GM12878 (cell line): Measurements from ENCODE around the gene PKD1L1. TPM values are rescaled to one million over a fixed set of nuclear protein-coding genes. Genes with fewer than 3 reads are reported as not detected.

Experiments
- ATAC-seq: fragments of 200-7000 bp; cut with Tn5 transposase; 3 replicates; pipeline ENCODE4 v1.9.1; 2020; ENCODE audit warnings: mild to moderate bottlenecking, moderate library complexity
- BruUV-seq: library from RNA; stranded (reverse); fragments of 400-500 nt; replicated peaks from 2 replicates; lab custom pipeline; 2021; lab: Mats Ljungman, UMichigan
- CTCF ChIA-PET: fragments of 300-600 bp; sonication (Branson Sonifier 250); formaldehyde crosslinking; extraction: SDS; loops from one replicate; lab custom pipeline; 2021; ENCODE audit warnings: inconsistent platforms; lab: Yijun Ruan, JAX
- POLR2A ChIA-PET: fragments of 350-600 bp; formaldehyde crosslinking; extraction: SDS; loops from one replicate; lab custom pipeline; 2021; ENCODE audit warnings: inconsistent platforms; lab: Charles Lee
- RAD21 ChIA-PET: fragments of 300-600 bp; sonication (Branson Sonifier 250); formaldehyde crosslinking; loops from one replicate; lab custom pipeline; 2023; ENCODE audit warnings: antibody characterized with exemption; ENCODE audit not compliant: unreplicated experiment; lab: Charles Lee
- SMC1A ChIA-PET: fragments of 300-600 bp; sonication (Branson Sonifier 250); formaldehyde crosslinking; loops from one replicate; lab custom pipeline; 2023; ENCODE audit not compliant: unreplicated experiment, uncharacterized antibody; lab: Charles Lee
- DNase-seq: peaks from one replicate; pipeline ENCODE4 v3.0.0-alpha.2; 2011; ENCODE audit warnings: low read depth, low spot score
- FAIRE-seq: peaks from 3 replicates; lab custom pipeline; 2011; peaks lifted over from hg19 to GRCh38; lab: Jason Lieb, UNC
- H2AFZ ChIP-seq: 2 replicates; pipeline ENCODE4 v1.6.0; 2011; ENCODE audit warnings: low read depth, low read length, control low read depth; ENCODE audit not compliant: control insufficient read depth
- H3K27ac ChIP-seq: 2 replicates; pipeline ENCODE4 v1.5.1; 2011; ENCODE audit warnings: control low read depth; ENCODE audit not compliant: control insufficient read depth, insufficient read depth
- H3K27me3 ChIP-seq, 2 experiments: replicated peaks in 1 of 2; 2 replicates each; pipeline versions ENCODE4 v1.6.0 to v1.6.1; 2011; ENCODE audit warnings: low read length in 1 of 2; ENCODE audit not compliant: control insufficient read depth in 2 of 2, insufficient read depth in 2 of 2
- H3K36me3 ChIP-seq, 2 experiments: 2 replicates each; pipeline ENCODE4 v1.5.1; 2011; ENCODE audit warnings: low read length in 1 of 2; ENCODE audit not compliant: control insufficient read depth in 2 of 2, insufficient read depth in 2 of 2
- H3K4me1 ChIP-seq: 2 replicates; pipeline ENCODE4 v1.6.1; 2011; ENCODE audit warnings: mild to moderate bottlenecking, low read length, moderate library complexity, mixed read lengths; ENCODE audit not compliant: control insufficient read depth, insufficient read depth
- H3K4me2 ChIP-seq: 2 replicates; pipeline ENCODE4 v1.6.0; 2011; ENCODE audit warnings: control low read depth; ENCODE audit not compliant: control insufficient read depth, insufficient read depth
- H3K4me3 ChIP-seq: fragments of 200-600 bp; sonication (generic); 2 replicates; pipeline ENCODE4 v1.5.1; 2016
- H3K79me2 ChIP-seq: 2 replicates; pipeline ENCODE4 v1.6.0; 2011; ENCODE audit warnings: low read length; ENCODE audit not compliant: control insufficient read depth, insufficient read depth
- H3K9ac ChIP-seq: 2 replicates; pipeline ENCODE4 v1.8.0; 2011; ENCODE audit warnings: low read length, control low read depth, mixed read lengths; ENCODE audit not compliant: control insufficient read depth, insufficient read depth
- H3K9me3 ChIP-seq: replicated peaks from 3 replicates; pipeline ENCODE4 v1.5.1; 2011; ENCODE audit warnings: mild to moderate bottlenecking, low read length; ENCODE audit not compliant: control insufficient read depth, insufficient read depth
- H4K20me1 ChIP-seq: 2 replicates; pipeline ENCODE4 v1.6.0; 2011; ENCODE audit not compliant: control insufficient read depth, insufficient read depth
- CBX5 ChIP-seq: sonication (generic); IDR thresholded peaks from 2 replicates; pipeline ENCODE4 v1.6.1; 2016; ENCODE audit warnings: low read depth, moderate library complexity, mild to moderate bottlenecking, inconsistent platforms
- EED ChIP-seq: sonication (generic); IDR thresholded peaks from 2 replicates; pipeline ENCODE4 v1.6.1; 2016; ENCODE audit warnings: antibody characterized with exemption, low read depth
- EZH2 ChIP-seq: IDR thresholded peaks from 2 replicates; pipeline ENCODE4 v1.6.1; 2012; ENCODE audit warnings: low read depth, mild to moderate bottlenecking, control low read depth, inconsistent platforms, low read length, borderline replicate concordance; ENCODE audit not compliant: control insufficient read depth
- FOXK2 ChIP-seq: fragments of 450-650 bp; IDR thresholded peaks from 2 replicates; pipeline ENCODE4 v1.6.1; 2017; ENCODE audit warnings: mild to moderate bottlenecking, moderate library complexity
- HDGF ChIP-seq: fragments of 450-650 bp; IDR thresholded peaks from 2 replicates; pipeline ENCODE4 v1.6.1; 2016; ENCODE audit warnings: antibody characterized with exemption
- IRF5 ChIP-seq: fragments of 450-650 bp; IDR thresholded peaks from 2 replicates; pipeline ENCODE4 v1.6.1; 2017; ENCODE audit warnings: borderline replicate concordance
- KAT2A ChIP-seq: conservative IDR thresholded peaks from 2 replicates; pipeline ENCODE4 v1.6.1; 2011; ENCODE audit warnings: low read depth, low read length; ENCODE audit not compliant: control insufficient read depth
- NBN ChIP-seq: fragments of 450-650 bp; IDR thresholded peaks from 2 replicates; pipeline ENCODE4 v1.6.1; 2016
- PAX5 ChIP-seq: IDR thresholded peaks from 2 replicates; pipeline ENCODE4 v1.6.1; 2011; ENCODE audit warnings: low read depth, low read length, borderline replicate concordance
- RB1 ChIP-seq: fragments of 450-650 bp; formaldehyde crosslinking; IDR thresholded peaks from 2 replicates; pipeline ENCODE4 v1.6.1; 2017; ENCODE audit warnings: mild to moderate bottlenecking, borderline replicate concordance
- RELB ChIP-seq: fragments of 450-650 bp; IDR thresholded peaks from 2 replicates; pipeline ENCODE4 v1.6.1; 2017; ENCODE audit warnings: low read depth, mild to moderate bottlenecking, moderate library complexity
- RFX5 ChIP-seq: IDR thresholded peaks from 2 replicates; pipeline ENCODE4 v1.6.1; 2011; ENCODE audit warnings: low read depth, low read length, improper control_type of control experiment
- SMARCA5 ChIP-seq: fragments of 450-650 bp; IDR thresholded peaks from 2 replicates; pipeline ENCODE4 v1.6.1; 2017; ENCODE audit warnings: mild to moderate bottlenecking
- TCF12 ChIP-seq: IDR thresholded peaks from 2 replicates; pipeline ENCODE4 v1.6.1; 2011; ENCODE audit warnings: low read depth, mild to moderate bottlenecking, low read length
- YBX1 ChIP-seq: fragments of 450-650 bp; IDR thresholded peaks from 2 replicates; pipeline ENCODE4 v1.6.1; 2016; ENCODE audit warnings: antibody characterized with exemption
- ZNF24 ChIP-seq: fragments of 450-650 bp; IDR thresholded peaks from 2 replicates; pipeline ENCODE4 v1.6.1; 2017; ENCODE audit warnings: antibody characterized with exemption, mild to moderate bottlenecking
- WGBS: methylation state at CpG from one replicate; pipeline ENCODE4 v1.1.6; 2016; ENCODE audit warnings: low lambda C conversion rate; ENCODE audit not compliant: insufficient replicate concordance, insufficient coverage; ENCODE audit errors: missing lambda C conversion rate; 5-methylcytosine and 5-hydroxymethylcytosine counted together
- in situ Hi-C: fragments of 300-500 bp; cut with MboI; formaldehyde crosslinking; loops from 9 replicates; pipeline ENCODE4 v1.14.3; 2018; ENCODE audit warnings: mixed read lengths
- intact Hi-C: fragments of 100-400 bp; cut with micrococcal nuclease; formaldehyde crosslinking; loops from one replicate; pipeline ENCODE4 v1.14.2; 2022; ENCODE audit not compliant: unreplicated experiment
- polyA plus RNA-seq, 11 experiments: library from polyadenylated mRNA; depleted of rRNA in 4 of 11; unstranded in 6 of 11; stranded (reverse) in 5 of 11; fragments of >200 nt; fragmentation: Nextera tagmentation in 4 of 11; fragmentation: Illumina TruSeq in 1 of 11; extraction: Ambion mirVana in 4 of 11; extraction: Trizol in 1 of 11; gene quantifications; 1 replicate in 1 of 11; 2 replicates in 10 of 11; pipeline versions ENCODE4 v1.2.1 to v1.2.3, GENCODE V29; 2011 to 2016; ENCODE audit warnings: inconsistent platforms in 2 of 11, missing spikeins in 2 of 11, low read depth in 1 of 11
- total RNA-seq, 4 experiments: library from RNA; depleted of rRNA in 3 of 4; stranded (reverse); fragments of >200 nt in 3 of 4; fragmentation: Illumina TruSeq in 1 of 4; extraction: Trizol in 1 of 4; gene quantifications; 2 replicates each; pipeline versions ENCODE4 v1.2.1 to v1.2.3, GENCODE V29; 2013 to 2021
- TF ChIP-seq, protein P1 (sequence below): fragments of 450-650 bp; IDR thresholded peaks from 2 replicates; pipeline ENCODE4 v1.6.1; 2017; ENCODE audit warnings: mild to moderate bottlenecking, low read depth, inconsistent platforms; ENCODE audit not compliant: poor library complexity, severe bottlenecking
- TF ChIP-seq, protein P2 (sequence below): fragments of 450-650 bp; IDR thresholded peaks from 2 replicates; pipeline ENCODE4 v1.6.1; 2018; ENCODE audit warnings: mild to moderate bottlenecking, low read depth, moderate library complexity; ENCODE audit not compliant: partially characterized antibody

Gene PKD1L1
- total and polyA plus RNA-seq, 10 of the 15 experiments (the other 5 are each of a cell fraction or from before 2014, with no cell fraction given): under 0.01 to 0.05 (median 0.02) TPM; not detected in 3

GRCh38 chr7:47846138-47846836, 102.0 kb downstream of the PKD1L1 start:
- peaks cover 0 to 3% of the 10 kb centered on the region in 2 experiments; a peak in 3 of 4 replicates for H3K27me3 ChIP-seq
- no peak overlapping the region for H3K4me3 ChIP-seq
- ChIA-PET CTCF (no interaction called here), POLR2A (no interaction called here), SMC1A (no interaction called here), RAD21 (no interaction called here)
- H3K4me1 ChIP-seq: no peaks in the 10 kb centered on the region
- H3K79me2 ChIP-seq: no peaks in the 10 kb centered on the region
- H3K36me3 ChIP-seq: no peaks in the 10 kb centered on the region
- intact Hi-C loops (no loop called here), in situ Hi-C loops (no loop called here)
- BruUV-seq: no TSS peak
- ATAC-seq (no peak), DNase-seq (no peak), FAIRE-seq (no peak)
- 58% methylated on average over 7 of the region's 7 CpGs for WGBS
- H4K20me1 ChIP-seq: no peaks in the 10 kb centered on the region
- no peak overlapping the region for H3K9ac ChIP-seq
- no peak overlapping the region for H3K27ac ChIP-seq
- H3K9me3 ChIP-seq: no peaks in the 10 kb centered on the region
- H2AFZ ChIP-seq: no peak overlapping the region
- no peak overlapping the region for H3K4me2 ChIP-seq
- no peak for TF ChIP-seq RB1
- TF ChIP-seq YBX1: no peak
- TF ChIP-seq, protein P1, sequence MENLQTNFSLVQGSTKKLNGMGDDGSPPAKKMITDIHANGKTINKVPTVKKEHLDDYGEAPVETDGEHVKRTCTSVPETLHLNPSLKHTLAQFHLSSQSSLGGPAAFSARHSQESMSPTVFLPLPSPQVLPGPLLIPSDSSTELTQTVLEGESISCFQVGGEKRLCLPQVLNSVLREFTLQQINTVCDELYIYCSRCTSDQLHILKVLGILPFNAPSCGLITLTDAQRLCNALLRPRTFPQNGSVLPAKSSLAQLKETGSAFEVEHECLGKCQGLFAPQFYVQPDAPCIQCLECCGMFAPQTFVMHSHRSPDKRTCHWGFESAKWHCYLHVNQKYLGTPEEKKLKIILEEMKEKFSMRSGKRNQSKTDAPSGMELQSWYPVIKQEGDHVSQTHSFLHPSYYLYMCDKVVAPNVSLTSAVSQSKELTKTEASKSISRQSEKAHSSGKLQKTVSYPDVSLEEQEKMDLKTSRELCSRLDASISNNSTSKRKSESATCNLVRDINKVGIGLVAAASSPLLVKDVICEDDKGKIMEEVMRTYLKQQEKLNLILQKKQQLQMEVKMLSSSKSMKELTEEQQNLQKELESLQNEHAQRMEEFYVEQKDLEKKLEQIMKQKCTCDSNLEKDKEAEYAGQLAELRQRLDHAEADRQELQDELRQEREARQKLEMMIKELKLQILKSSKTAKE: no peak
- no peak for TF ChIP-seq FOXK2
- TF ChIP-seq PAX5: no peak
- TF ChIP-seq RELB: no peak
- TF ChIP-seq HDGF: no peak
- no peak for TF ChIP-seq KAT2A
- no peak for TF ChIP-seq ZNF24
- no peak for TF ChIP-seq IRF5
- TF ChIP-seq, protein P2, sequence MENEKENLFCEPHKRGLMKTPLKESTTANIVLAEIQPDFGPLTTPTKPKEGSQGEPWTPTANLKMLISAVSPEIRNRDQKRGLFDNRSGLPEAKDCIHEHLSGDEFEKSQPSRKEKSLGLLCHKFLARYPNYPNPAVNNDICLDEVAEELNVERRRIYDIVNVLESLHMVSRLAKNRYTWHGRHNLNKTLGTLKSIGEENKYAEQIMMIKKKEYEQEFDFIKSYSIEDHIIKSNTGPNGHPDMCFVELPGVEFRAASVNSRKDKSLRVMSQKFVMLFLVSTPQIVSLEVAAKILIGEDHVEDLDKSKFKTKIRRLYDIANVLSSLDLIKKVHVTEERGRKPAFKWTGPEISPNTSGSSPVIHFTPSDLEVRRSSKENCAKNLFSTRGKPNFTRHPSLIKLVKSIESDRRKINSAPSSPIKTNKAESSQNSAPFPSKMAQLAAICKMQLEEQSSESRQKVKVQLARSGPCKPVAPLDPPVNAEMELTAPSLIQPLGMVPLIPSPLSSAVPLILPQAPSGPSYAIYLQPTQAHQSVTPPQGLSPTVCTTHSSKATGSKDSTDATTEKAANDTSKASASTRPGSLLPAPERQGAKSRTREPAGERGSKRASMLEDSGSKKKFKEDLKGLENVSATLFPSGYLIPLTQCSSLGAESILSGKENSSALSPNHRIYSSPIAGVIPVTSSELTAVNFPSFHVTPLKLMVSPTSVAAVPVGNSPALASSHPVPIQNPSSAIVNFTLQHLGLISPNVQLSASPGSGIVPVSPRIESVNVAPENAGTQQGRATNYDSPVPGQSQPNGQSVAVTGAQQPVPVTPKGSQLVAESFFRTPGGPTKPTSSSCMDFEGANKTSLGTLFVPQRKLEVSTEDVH: no peak
- TF ChIP-seq EZH2: no peak
- no peak for TF ChIP-seq EED
- TF ChIP-seq NBN: no peak
- no peak for TF ChIP-seq TCF12
- TF ChIP-seq CBX5: no peak
- TF ChIP-seq SMARCA5: no peak
- TF ChIP-seq RFX5: no peak
